Measurements from ENCODE around the gene NR2F2. TPM values are rescaled to one million over a fixed set of nuclear protein-coding genes. Genes with fewer than 3 reads are reported as not detected.

Gene NR2F2
- polyA plus RNA-seq, 1 donor from 2014 or later = 0.07 TPM

DNA sequence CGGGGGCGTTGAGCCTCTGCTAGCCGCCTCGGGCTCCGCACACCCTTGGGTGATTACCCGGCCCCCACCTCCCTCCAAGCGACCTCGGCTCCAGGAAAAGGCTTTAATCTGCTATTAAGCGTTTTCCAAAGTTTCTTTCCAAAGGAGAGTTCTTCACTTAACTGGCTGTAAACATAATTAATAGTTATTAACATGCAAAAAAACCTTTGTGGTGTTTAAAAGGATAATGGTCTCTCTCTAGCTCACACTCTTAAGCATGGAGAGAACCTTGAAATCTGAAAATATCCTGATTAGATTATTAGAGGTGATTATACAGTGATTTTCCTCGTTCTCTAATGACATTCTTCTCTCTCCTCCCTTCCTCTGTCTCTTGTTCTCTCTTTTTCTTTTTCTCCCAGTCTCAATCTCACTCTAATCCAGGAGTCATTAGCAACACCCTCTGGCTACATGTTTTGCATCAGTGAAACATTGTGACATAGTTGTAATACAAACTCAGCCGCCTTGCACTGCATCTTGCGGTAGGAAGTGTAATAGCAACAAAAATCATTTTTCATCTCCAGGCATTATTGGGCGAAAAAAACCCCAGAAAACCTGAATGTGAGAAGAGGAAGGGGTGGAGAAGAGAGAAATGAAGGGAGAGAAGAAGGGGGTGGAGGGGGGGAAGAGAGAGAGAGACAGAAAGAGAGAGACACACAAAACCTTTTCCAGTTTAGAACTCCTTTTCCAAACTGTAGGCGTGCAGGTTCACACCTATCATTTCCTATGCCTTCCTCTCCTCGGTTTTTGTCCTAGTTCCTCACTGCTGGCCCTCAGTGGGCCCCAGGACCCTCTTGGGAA lies 24.4 kb downstream of the NR2F2 start:
- no peak overlapping the region for H3K27ac ChIP-seq (ENCODE audit: low read length)
- no peak overlapping the region for H3K9ac ChIP-seq (ENCODE audit: low read length)
- H3K79me2 ChIP-seq (replicated peaks; ENCODE audit: insufficient read depth, low read length) = no peaks in the 10 kb centered on the region
- no peaks in the 10 kb centered on the region for H4K20me1 ChIP-seq (ENCODE audit: insufficient read depth)
- no peak overlapping the region for H2AFZ ChIP-seq (ENCODE audit: low read depth, low read length)
- TF ChIP-seq RAD21 (conservative IDR thresholded peaks at IDR 0.05) = no peak
- TF ChIP-seq, protein P1, sequence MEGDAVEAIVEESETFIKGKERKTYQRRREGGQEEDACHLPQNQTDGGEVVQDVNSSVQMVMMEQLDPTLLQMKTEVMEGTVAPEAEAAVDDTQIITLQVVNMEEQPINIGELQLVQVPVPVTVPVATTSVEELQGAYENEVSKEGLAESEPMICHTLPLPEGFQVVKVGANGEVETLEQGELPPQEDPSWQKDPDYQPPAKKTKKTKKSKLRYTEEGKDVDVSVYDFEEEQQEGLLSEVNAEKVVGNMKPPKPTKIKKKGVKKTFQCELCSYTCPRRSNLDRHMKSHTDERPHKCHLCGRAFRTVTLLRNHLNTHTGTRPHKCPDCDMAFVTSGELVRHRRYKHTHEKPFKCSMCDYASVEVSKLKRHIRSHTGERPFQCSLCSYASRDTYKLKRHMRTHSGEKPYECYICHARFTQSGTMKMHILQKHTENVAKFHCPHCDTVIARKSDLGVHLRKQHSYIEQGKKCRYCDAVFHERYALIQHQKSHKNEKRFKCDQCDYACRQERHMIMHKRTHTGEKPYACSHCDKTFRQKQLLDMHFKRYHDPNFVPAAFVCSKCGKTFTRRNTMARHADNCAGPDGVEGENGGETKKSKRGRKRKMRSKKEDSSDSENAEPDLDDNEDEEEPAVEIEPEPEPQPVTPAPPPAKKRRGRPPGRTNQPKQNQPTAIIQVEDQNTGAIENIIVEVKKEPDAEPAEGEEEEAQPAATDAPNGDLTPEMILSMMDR (IDR thresholded peaks at IDR 0.05; ENCODE audit: poor library complexity, severe bottlenecking) = peak; percentile 58
- TF ChIP-seq, protein P2, sequence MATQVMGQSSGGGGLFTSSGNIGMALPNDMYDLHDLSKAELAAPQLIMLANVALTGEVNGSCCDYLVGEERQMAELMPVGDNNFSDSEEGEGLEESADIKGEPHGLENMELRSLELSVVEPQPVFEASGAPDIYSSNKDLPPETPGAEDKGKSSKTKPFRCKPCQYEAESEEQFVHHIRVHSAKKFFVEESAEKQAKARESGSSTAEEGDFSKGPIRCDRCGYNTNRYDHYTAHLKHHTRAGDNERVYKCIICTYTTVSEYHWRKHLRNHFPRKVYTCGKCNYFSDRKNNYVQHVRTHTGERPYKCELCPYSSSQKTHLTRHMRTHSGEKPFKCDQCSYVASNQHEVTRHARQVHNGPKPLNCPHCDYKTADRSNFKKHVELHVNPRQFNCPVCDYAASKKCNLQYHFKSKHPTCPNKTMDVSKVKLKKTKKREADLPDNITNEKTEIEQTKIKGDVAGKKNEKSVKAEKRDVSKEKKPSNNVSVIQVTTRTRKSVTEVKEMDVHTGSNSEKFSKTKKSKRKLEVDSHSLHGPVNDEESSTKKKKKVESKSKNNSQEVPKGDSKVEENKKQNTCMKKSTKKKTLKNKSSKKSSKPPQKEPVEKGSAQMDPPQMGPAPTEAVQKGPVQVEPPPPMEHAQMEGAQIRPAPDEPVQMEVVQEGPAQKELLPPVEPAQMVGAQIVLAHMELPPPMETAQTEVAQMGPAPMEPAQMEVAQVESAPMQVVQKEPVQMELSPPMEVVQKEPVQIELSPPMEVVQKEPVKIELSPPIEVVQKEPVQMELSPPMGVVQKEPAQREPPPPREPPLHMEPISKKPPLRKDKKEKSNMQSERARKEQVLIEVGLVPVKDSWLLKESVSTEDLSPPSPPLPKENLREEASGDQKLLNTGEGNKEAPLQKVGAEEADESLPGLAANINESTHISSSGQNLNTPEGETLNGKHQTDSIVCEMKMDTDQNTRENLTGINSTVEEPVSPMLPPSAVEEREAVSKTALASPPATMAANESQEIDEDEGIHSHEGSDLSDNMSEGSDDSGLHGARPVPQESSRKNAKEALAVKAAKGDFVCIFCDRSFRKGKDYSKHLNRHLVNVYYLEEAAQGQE (IDR thresholded peaks at IDR 0.05; ENCODE audit: borderline replicate concordance) = no peak
- no peak for TF ChIP-seq POLR2AphosphoS5 (IDR thresholded peaks at IDR 0.05)
- TF ChIP-seq MXI1 (conservative IDR thresholded peaks at IDR 0.05; ENCODE audit: poor library complexity, severe bottlenecking) = no peak
- peak; percentile 33 for TF ChIP-seq SMC3 (conservative IDR thresholded peaks at IDR 0.05; ENCODE audit: poor library complexity)
- TF ChIP-seq TAF1 (IDR thresholded peaks at IDR 0.05; ENCODE audit: low read depth) = no peak
- peak; percentile 11 for TF ChIP-seq EZH2 (IDR thresholded peaks at IDR 0.05; ENCODE audit: borderline replicate concordance, insufficient read depth, low read length, poor library complexity, severe bottlenecking)
- TF ChIP-seq EP300 (conservative IDR thresholded peaks at IDR 0.05; ENCODE audit: poor library complexity, severe bottlenecking) = no peak
- H3K4me2 ChIP-seq (ENCODE audit: low read length) = no peak overlapping the region
- H3K9me3 ChIP-seq (ENCODE audit: low read length) = no peaks in the 10 kb centered on the region
- no peaks in the 10 kb centered on the region for H3F3A ChIP-seq (ENCODE audit: insufficient read depth, low read length, poor library complexity, severe bottlenecking)
- no peak overlapping the region for H3K4me3 ChIP-seq (ENCODE audit: low read length)
- H3K9me2 ChIP-seq (ENCODE audit: insufficient read depth, low read length) = no peaks in the 10 kb centered on the region
- no peaks in the 10 kb centered on the region for H3K36me3 ChIP-seq (ENCODE audit: insufficient read depth, low read length)
- H3K27me3 ChIP-seq (ENCODE audit: insufficient read depth, low read depth, low read length) = peaks cover 100% of the 10 kb centered on the region

DNA sequence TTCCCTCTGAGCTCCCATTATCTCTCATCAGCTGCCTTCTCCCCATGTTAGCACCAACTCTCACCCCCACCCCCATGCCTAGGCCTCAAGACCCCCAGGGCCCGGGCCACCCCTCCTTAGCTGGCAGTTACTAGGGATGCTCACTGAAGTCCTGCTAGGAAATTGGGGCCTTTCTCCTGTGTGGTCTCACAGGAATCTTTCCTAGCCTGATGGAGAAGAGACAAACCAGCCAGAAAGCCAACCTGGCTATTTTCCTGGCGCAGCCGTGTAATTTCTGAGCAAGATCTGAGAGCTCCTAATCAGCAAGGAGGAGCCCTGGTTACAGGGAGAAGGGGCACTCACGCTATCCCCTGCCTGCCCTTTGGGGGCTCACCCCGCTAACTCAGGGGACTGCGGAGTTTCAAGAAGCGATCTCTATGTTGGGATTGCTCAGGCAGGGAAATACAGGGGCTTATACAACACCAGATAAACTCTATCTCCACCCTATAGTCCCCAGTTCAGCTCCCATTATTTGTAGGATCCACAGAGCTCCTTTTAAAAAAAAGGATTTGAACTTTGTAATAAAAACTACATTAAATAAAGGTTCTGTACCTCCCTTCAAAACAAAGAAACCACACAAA lies 25.2 kb downstream of the NR2F2 start:
- no peaks in the 10 kb centered on the region for H4K20me1 ChIP-seq (ENCODE audit: insufficient read depth)
- no peaks in the 10 kb centered on the region for H3K9me2 ChIP-seq (ENCODE audit: insufficient read depth, low read length)
- H2AFZ ChIP-seq (ENCODE audit: low read depth, low read length) = no peak overlapping the region
- H3K9me3 ChIP-seq (ENCODE audit: low read length) = no peaks in the 10 kb centered on the region
- H3K27ac ChIP-seq (ENCODE audit: low read length) = no peak overlapping the region
- no peak overlapping the region for H3K9ac ChIP-seq (ENCODE audit: low read length)
- TF ChIP-seq, protein P1 (IDR thresholded peaks at IDR 0.05; ENCODE audit: poor library complexity, severe bottlenecking) = no peak
- TF ChIP-seq RAD21 (conservative IDR thresholded peaks at IDR 0.05) (no peak), MXI1 (conservative IDR thresholded peaks at IDR 0.05; ENCODE audit: poor library complexity, severe bottlenecking) (no peak), TAF1 (IDR thresholded peaks at IDR 0.05; ENCODE audit: low read depth) (no peak)
- H3K4me3 ChIP-seq (ENCODE audit: low read length) = no peak overlapping the region
- H3K79me2 ChIP-seq (replicated peaks; ENCODE audit: insufficient read depth, low read length) = no peaks in the 10 kb centered on the region
- no peak overlapping the region for H3K4me2 ChIP-seq (ENCODE audit: low read length)
- peaks cover 100% of the 10 kb centered on the region for H3K27me3 ChIP-seq (ENCODE audit: insufficient read depth, low read depth, low read length)
- no peaks in the 10 kb centered on the region for H3F3A ChIP-seq (ENCODE audit: insufficient read depth, low read length, poor library complexity, severe bottlenecking)
- no peaks in the 10 kb centered on the region for H3K36me3 ChIP-seq (ENCODE audit: insufficient read depth, low read length)

All from neural cell (in vitro differentiated cells).